ENCODE results near the gene ADAP1. TPM values are rescaled to one million over a fixed set of nuclear protein-coding genes. Genes with fewer than 3 reads are reported as not detected.
"Not testable (repeated sequence)": the region's sequence is repeated elsewhere in the genome, so short reads cannot be mapped to it uniquely, and the experiment has no call there.

Gene ADAP1
- total RNA-seq, 1 experiment from 2014 or later: 16.4 TPM

DNA sequence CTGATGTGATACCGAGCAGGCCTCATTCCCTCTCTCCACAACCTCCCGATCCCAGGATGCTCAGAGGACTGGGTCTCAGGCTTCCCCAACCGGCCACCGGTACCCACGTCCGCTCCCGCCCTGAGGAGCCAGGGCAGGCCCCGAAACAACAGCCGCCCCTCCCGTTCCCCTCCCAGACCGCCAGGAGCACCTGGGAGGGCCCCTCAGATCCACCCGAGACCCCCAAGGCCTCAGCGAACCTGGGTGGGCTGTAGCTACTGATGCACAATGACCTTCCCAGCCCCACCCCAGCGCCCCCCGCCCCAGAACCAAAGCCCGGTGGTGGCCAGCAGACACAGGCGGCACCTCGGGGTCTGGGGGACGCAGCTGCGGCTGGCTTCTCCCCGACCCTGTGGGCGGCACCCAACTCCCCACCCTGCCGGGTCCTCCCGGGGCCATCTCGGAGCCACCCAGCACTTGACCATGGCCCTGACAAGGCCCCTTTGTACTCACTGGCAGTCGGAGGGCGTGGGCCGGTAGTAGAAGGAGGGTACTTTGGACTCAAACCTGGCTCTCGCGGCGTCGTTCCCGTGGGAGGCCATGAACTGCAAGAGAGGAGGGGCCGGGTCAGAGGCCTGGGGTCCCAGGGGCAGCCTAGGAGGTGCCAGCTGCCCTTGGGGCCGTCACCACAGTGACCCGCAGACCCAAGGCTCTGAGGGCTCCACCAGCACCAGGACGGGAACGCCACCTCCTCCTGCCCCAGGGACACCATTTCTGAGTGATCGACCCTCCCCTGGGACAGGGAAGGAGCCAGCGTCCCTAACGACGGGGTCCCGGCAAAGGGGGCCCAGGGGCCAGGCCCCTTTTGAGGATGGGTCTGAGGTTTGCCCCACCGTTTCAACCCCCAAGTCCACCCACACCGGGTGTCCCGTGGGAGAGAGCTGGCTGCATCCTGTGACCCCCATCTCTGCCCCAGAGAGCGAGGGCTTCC is 28.1 kb downstream of the ADAP1 start:
- Histone ChIP-seq H3K36me3 (ENCODE audit: insufficient read depth, low read length, poor library complexity, severe bottlenecking) (no peaks in the 10 kb centered on the region), H3K4me3 (ENCODE audit: low read depth, low read length, poor library complexity, severe bottlenecking) (no peak overlapping the region), H3K4me1 (ENCODE audit: insufficient read depth, low read length, poor library complexity, severe bottlenecking) (peaks cover 8% of the 10 kb centered on the region), H3K27me3 (replicated peaks; ENCODE audit: insufficient read depth, low read depth, low read length, poor library complexity) (no peaks in the 10 kb centered on the region), H3K27ac (ENCODE audit: low read depth, low read length, poor library complexity, severe bottlenecking) (no peak overlapping the region), H3K9me3 (ENCODE audit: low read depth, low read length, poor library complexity, severe bottlenecking) (no peaks in the 10 kb centered on the region)
- BruUV-seq (replicated peaks): no TSS peak
- intact Hi-C loops (cut with micrococcal nuclease; ENCODE audit: unreplicated experiment): no loop called here
- ChIA-PET POLR2A (ENCODE audit: low non-redundant PET) (no interaction called here), CTCF (no interaction called here)
- no peak for DNase-seq (ENCODE audit: low spot score)
- TF ChIP-seq EZH2 (IDR thresholded peaks at IDR 0.05; ENCODE audit: borderline replicate concordance, low read depth, low read length, poor library complexity, severe bottlenecking): no peak
- TF ChIP-seq, protein P1, sequence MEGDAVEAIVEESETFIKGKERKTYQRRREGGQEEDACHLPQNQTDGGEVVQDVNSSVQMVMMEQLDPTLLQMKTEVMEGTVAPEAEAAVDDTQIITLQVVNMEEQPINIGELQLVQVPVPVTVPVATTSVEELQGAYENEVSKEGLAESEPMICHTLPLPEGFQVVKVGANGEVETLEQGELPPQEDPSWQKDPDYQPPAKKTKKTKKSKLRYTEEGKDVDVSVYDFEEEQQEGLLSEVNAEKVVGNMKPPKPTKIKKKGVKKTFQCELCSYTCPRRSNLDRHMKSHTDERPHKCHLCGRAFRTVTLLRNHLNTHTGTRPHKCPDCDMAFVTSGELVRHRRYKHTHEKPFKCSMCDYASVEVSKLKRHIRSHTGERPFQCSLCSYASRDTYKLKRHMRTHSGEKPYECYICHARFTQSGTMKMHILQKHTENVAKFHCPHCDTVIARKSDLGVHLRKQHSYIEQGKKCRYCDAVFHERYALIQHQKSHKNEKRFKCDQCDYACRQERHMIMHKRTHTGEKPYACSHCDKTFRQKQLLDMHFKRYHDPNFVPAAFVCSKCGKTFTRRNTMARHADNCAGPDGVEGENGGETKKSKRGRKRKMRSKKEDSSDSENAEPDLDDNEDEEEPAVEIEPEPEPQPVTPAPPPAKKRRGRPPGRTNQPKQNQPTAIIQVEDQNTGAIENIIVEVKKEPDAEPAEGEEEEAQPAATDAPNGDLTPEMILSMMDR (conservative IDR thresholded peaks at IDR 0.05; ENCODE audit: low read depth, low read length): no peak

GRCh38 chr7:925601-926000 is 28.9 kb downstream of the ADAP1 start:
- no peak for DNase-seq (ENCODE audit: low spot score)
- Histone ChIP-seq H3K4me1 (ENCODE audit: insufficient read depth, low read length, poor library complexity, severe bottlenecking) (peaks cover 8% of the 10 kb centered on the region), H3K36me3 (ENCODE audit: insufficient read depth, low read length, poor library complexity, severe bottlenecking) (no peaks in the 10 kb centered on the region), H3K27ac (ENCODE audit: low read depth, low read length, poor library complexity, severe bottlenecking) (no peak overlapping the region), H3K27me3 (replicated peaks; ENCODE audit: insufficient read depth, low read depth, low read length, poor library complexity) (no peaks in the 10 kb centered on the region), H3K9me3 (ENCODE audit: low read depth, low read length, poor library complexity, severe bottlenecking) (no peaks in the 10 kb centered on the region), H3K4me3 (ENCODE audit: low read depth, low read length, poor library complexity, severe bottlenecking) (no peak overlapping the region)
- intact Hi-C loops (cut with micrococcal nuclease; ENCODE audit: unreplicated experiment): no loop called here
- no TSS peak for BruUV-seq (replicated peaks)
- POLR2A ChIA-PET (ENCODE audit: low non-redundant PET): interaction anchor here (0.5 kb wide), 1 partner anchor 560 kb away, joined by 6 read pairs; no protein-coding TSS in a partner anchor
- CTCF ChIA-PET: no interaction called here
- TF ChIP-seq EZH2 (IDR thresholded peaks at IDR 0.05; ENCODE audit: borderline replicate concordance, low read depth, low read length, poor library complexity, severe bottlenecking): no peak
- TF ChIP-seq, protein P1 (conservative IDR thresholded peaks at IDR 0.05; ENCODE audit: low read depth, low read length): no peak

- BruUV-seq (replicated peaks): no TSS peak
- Histone ChIP-seq H3K27me3 (replicated peaks; ENCODE audit: insufficient read depth, low read depth, low read length, poor library complexity) (no peaks in the 10 kb centered on the region), H3K36me3 (ENCODE audit: insufficient read depth, low read length, poor library complexity, severe bottlenecking) (no peaks in the 10 kb centered on the region), H3K4me1 (ENCODE audit: insufficient read depth, low read length, poor library complexity, severe bottlenecking) (peaks cover 8% of the 10 kb centered on the region), H3K27ac (ENCODE audit: low read depth, low read length, poor library complexity, severe bottlenecking) (no peak overlapping the region), H3K9me3 (ENCODE audit: low read depth, low read length, poor library complexity, severe bottlenecking) (no peaks in the 10 kb centered on the region), H3K4me3 (ENCODE audit: low read depth, low read length, poor library complexity, severe bottlenecking) (no peak overlapping the region)
- ChIA-PET POLR2A (ENCODE audit: low non-redundant PET) (no interaction called here), CTCF (no interaction called here)
- DNase-seq (ENCODE audit: low spot score): no peak
- TF ChIP-seq, protein P1 (conservative IDR thresholded peaks at IDR 0.05; ENCODE audit: low read depth, low read length): no peak
- TF ChIP-seq EZH2 (IDR thresholded peaks at IDR 0.05; ENCODE audit: borderline replicate concordance, low read depth, low read length, poor library complexity, severe bottlenecking): no peak
- intact Hi-C loops (cut with micrococcal nuclease; ENCODE audit: unreplicated experiment): no loop called here
Observed at GRCh38 chr7:924541-925231, 29.8 kb downstream of the ADAP1 start.

DNA sequence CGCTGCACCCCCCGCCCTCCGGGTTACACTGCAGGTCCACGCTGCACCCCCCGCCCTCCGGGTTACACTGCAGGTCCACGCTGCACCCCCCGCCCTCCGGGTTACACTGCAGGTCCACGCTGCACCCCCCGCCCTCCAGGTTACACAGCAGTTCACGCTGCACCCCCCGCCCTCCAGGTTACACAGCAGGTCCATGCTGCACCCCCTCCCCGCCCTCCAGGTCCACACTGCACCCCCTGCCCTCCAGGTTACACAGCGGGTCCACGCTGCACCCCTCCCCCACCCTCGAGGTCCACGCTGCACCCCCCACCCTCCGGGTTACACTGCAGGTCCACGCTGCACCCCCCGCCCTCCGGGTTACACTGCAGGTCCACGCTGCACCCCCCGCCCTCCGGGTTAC is 30.4 kb downstream of the ADAP1 start:
- H3K9me3 ChIP-seq (ENCODE audit: low read depth, low read length, poor library complexity, severe bottlenecking); H3K4me1 ChIP-seq (ENCODE audit: insufficient read depth, low read length, poor library complexity, severe bottlenecking); BruUV-seq (replicated peaks); H3K36me3 ChIP-seq (ENCODE audit: insufficient read depth, low read length, poor library complexity, severe bottlenecking); H3K27ac ChIP-seq (ENCODE audit: low read depth, low read length, poor library complexity, severe bottlenecking); H3K27me3 ChIP-seq (replicated peaks; ENCODE audit: insufficient read depth, low read depth, low read length, poor library complexity); DNase-seq (ENCODE audit: low spot score); intact Hi-C loops (cut with micrococcal nuclease; ENCODE audit: unreplicated experiment); POLR2A ChIA-PET (ENCODE audit: low non-redundant PET); H3K4me3 ChIP-seq (ENCODE audit: low read depth, low read length, poor library complexity, severe bottlenecking): not testable (repeated sequence)
- CTCF ChIA-PET: interaction anchor here (0.5 kb wide), 1 partner anchor 31 kb away, joined by 5 read pairs; no protein-coding TSS in a partner anchor

Data from A673 (cell line).